HTERT RPE-1 (cell line): ENCODE measurements around the gene IGSF21.

Experiments
- in situ Hi-C: fragments of 300-500 bp; cut with MboI; formaldehyde crosslinking; loops from 4 replicates; pipeline ENCODE4 v1.14.3; 2020; ENCODE audit warnings: low sequenced_read_pairs

The IGSF21 gene

DNA sequence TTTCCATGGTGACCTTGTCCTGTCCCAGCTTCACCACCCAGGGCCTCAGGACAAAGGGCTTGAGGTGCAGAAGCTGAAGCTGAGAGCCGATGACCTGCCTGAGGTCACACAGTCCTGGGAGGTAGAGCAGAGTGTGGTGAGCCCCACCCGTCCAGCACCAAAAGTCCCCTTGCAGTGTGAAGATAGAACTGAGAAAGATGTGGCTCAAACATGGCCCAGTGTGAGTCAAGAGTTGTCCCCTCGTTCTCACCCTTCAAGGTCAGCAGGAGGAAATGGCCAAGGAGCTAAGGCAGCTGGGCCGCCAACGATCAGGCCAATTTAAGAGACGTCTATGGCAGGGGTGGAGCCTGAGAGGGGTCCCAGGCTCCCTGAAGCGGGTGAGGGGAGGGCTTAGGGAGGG is 215.7 kb downstream of the IGSF21 start:
- in situ Hi-C loops: no loop called here

DNA sequence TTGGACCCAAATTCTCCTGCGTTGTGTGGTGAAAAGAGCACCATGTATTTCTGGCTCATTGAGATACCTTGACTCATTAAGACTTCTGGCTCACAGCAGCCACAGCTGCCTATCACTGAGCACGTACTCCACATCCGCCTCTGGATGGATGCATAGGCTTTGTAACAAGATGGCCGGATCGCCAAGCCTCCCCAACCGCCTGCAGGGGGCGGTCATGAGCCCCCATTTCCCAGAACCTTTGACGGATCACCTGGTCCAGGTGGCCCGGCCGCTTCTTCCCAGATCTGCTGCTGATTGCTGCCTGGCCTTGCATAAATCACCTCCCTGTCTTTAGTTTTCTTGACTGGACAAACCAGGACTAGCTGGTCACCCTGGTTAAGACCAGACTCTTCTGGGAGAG is 216.6 kb downstream of the IGSF21 start:
- in situ Hi-C loops: no loop called here

DNA sequence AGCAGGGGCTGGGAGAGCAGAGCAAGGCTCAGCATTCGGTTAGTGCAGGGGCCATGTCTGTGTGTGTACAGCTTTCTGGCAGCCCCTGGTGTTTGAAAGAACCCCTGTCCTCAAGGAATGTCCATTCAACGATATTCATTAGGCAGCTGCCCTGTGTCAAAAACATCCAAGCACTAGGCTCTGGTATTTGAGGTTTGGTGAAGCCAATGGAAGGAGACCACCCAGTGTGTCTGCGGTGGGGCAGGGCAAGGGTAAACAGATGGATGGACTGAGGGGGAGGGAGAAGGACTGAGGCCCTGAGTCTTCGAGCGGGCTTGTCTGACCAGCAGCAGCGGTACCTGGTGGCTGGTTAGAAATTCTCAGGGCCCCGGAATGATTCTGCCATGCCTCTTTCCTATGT is 217.5 kb downstream of the IGSF21 start:
- in situ Hi-C loops: no loop called here

DNA sequence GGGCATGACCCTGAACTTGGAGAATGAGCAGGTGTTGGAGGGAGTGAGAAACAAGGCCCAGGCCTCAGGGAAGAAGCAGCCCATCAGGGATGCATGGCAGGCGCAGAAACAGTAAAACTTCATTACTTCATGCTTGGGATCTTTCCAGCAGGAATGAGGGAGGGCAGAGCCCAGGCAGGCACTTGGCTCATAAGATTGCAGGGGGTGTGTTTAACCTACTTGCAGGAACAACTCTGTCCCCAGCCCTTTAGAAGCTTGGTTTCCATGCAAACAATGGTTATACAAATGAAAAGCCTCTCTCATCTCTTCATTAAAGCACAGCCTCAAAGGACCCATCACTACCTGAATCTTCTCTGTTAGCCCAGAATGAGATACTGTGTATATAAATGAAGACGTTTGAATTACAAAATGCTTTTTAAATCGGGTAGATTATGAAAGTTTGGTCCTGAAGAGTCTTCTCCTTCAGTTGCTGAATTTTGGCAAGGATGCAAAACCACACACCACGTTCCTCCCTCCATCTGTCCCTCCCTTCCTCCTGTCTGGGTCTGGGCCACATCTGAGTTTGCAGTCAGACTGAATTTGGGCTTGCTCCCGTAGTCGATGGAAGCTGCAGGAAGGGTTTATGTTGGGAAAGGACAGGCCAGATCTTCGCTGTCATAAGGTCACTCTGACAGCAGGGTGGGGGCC is 218.8 kb downstream of the IGSF21 start:
- in situ Hi-C loops: no loop called here

DNA sequence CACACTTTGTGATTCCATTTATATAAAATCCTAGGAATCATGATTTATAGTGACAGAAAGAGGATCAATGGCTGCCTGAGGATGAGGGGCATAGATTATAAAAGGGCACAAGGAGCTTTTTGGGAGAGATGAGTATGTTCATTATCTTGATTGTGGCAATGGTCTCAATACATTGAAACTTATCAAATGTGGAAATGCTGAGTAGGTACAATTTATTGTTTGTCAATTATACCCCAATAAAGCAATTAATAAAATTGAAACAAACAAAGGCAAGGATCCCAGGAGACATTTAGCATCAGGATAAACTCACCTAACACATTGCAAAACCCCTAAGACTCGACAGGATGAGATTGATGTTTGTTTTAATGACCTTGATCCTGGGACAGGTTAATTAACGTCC is 220.1 kb downstream of the IGSF21 start:
- in situ Hi-C loops: no loop called here

DNA sequence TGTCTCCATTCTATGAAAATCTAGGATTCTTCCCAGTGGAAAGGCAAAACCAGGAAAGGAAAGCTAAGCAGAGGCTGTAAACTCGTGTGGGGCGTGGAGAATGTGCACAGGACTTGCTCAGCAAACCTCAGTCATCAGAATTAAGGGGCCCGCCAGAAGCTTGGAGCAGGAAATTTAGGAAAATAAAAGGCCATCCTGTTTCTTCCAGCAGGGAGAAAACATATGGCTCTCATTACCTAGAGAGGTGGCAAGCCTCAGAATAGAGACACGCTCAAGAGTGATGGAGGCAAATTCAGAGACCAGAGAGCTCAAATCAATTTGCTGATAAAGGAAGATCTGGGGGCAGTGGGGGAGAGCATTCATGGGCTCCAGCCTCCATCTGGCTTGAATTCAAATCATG is 221.2 kb downstream of the IGSF21 start:
- in situ Hi-C loops: no loop called here

DNA sequence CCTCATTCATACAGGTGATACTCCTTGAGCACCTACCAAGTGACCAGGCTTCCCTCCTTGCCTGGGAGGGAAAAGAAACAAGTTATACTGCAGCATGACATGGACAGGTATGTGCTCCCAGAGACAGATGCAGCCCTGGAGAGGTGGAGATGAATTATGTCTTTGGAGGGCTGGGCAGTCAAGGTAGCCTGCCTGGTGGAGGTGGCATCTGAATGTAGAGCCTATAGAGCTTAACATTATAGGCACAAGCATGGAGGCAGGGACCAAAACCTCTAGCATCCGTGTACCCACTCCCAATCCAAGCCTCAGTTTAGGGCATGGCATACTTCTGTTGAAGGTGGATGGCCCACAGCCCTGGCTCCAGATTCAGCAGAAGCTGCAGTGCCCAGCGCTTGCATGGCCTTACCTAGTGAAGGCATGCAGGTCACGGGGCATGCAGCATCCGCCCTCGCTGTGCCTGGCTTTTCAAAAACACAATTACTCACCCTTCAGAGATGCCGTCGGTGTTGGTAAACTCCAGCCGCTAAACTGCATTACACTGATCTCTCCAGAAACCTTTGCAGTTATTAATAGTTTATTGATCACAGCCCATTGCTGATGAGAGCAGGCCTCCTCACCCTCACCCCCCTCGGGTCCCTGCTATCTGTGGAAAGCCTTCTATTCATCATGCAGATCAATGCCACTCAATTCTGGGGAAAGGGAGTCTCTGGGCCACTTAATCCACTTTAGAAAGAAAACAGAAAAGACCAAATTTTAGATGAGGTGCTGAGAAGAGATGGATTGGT is 222.1 kb downstream of the IGSF21 start:
- in situ Hi-C loops: no loop called here

DNA sequence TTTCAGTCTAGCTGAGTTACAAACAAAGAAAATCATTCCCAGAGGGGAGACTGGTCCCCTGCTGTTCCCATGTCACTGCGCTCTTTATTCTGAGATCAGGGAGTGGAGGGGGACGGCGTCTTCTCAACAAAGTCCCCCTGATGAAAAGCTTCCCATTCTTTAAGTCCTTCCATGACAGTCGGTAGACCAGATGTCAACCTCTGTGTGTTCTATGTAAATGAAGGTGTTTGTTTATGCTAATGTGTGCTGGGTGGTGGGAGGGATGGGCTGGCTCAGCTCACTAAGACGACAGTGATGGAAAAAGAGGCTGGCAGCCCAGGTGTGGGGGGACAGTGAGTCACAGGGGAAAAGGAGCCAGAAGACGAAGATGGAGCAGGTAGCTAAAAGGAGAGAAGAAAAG is 225.0 kb downstream of the IGSF21 start:
- in situ Hi-C loops: no loop called here

DNA sequence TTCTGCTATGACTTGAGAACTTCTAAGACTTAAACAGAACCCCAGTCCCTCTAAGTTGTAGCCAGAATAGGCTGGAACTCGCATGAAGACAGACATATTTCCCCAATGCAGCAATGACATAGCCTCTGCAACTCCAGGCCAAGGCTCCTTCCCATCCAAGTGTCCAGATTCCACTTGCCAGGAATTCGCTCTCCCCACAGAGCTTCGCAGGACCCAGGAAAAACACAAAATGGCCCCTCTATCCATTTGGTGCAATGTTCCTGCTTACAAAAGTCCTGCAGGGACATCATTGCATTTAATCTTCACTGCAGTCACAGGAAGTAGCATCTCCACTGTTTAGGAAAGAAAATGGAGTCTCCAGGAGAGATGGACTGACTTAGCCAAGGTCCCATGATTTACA is 225.6 kb downstream of the IGSF21 start:
- in situ Hi-C loops: no loop called here

DNA sequence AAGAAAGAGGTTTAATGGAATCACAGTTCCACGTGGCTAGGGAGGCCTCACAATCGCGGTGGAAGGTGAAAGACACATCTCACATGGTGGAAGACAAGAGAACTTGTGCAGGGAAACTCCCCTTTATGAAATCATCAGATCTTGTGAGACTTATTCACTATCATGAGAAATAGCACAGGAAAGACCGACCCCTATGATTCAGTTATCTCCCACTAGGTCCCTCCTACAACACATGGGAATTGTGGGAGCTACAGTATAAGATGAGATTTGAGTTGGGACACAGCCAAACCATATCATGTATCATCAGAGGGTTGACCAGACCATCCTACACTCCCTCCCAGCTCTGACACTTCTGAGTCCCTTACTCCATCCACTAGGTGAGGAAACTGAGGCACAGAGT is 229.2 kb downstream of the IGSF21 start:
- in situ Hi-C loops: no loop called here

DNA sequence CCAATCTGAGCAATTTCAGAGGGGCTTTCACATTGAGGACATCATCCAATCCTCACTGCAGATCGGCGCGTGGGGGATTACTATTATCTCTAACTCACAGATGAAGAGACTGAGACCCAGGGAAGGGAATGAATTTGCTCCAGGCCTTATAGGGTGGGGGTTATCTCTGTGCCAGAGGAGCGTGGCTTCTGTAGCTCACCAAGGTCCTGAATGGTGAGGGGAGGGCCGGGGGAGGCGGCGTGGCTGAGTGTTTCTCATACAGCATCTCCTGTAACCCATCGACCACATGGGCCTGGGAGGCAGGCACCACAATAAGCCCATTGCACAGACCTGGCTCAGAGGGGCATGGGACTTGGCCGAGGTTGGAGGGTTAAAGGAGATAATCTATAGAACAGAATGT is 230.2 kb downstream of the IGSF21 start:
- in situ Hi-C loops: no loop called here

DNA sequence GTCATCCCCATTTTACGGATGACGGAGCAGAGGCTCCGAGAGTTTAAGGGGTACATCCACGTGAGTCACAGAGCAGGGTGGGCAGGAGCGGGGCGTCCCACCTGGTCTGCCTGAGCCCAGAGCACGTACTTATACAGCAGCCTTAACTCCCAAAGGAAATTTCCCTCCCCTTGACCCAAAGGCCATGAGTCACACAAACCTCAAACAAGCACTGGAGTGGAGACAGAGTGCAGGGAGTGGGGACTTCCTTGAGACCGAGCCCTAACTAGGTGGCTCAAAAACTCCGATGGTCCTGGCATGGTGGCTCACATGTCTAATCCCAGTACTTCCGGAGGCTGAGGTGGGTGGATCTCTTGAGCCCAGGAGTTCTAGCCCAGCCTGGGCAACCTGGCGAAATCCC is 231.6 kb downstream of the IGSF21 start:
- in situ Hi-C loops: no loop called here

DNA sequence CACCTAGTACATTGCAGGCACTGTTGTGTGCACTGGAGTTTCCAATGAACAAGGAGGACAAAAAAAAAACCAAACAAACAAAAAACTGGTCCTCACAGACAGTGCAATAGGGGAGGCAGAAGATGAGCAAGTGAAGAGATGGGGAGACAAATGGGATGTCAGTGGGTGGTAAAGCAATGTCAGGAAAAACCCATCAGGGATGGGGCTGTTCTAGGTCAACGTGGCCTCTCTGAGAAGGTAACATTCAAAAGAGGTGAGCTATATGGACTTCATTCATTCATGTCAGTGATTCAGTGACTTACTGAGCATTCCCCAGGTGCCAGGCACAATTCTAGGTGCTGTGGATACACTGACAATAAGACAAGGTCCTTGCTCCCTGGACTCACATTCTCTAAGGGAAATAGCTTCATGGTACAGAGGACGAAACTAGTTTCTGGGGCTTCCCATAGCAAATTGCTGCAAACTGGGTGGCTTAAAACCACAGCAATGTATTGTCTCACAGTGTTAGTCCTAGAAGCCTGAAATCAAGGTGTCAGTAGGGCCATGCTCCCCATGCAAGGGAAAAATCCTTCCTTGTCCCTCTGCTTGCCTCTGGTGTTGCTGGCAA is 232.7 kb downstream of the IGSF21 start:
- in situ Hi-C loops: no loop called here

DNA sequence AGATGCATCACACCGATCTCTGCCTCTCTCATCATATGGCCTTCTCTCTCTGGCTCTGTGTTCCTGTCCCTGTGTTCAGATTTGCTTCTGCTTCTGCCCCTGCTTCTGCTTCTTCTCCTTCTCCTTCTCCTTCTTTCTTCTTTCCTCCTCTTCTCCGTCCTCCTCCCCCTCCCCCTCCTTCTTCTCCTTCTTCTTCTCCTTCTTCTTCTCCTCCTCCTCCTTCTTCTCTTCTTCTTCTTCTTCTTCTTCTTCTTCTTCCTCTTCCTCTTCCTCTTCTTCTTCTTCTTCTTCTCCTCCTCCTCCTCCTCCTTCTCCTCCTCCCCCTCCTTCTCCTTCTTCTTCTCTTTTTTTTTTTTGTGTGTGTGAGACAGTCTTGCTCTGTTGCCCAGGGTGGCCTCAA is 233.2 kb downstream of the IGSF21 start:
- in situ Hi-C loops: no loop called here

DNA sequence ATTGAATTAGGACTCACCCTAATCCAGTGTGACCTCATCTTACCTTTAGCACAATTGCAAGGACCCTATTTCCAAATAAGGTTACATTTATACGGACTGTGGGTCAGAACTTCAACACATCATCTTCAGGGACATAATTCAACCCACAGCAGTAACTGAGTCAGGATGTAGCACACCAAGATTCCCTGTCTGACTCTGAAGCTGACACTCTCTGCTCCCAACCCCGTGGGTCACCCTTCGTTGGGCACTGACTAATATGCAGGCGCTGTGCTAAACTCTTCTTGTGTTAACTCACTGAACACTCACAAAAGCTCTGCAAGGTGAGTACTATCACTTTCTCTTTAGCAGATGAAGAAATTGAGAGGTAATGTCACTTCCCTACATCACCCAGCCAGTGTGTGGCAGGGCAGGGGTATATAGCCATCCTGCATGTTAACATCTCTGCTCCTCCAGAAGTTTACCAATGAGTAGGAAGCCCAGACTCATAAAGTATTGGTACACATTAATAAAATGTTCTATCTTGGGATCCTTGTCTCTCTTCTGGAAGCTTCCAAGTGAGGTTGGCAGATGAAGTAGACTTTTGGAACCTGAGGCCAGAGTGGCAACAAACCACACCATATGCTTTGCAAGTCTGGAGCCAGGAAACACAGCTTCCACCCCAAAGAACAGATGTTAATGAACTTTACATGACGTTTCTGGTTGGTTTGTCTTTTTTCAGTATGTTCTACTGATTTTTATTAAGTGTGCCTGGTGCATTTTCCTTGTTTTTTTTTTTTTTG is 233.9 kb downstream of the IGSF21 start:
- in situ Hi-C loops: no loop called here

DNA sequence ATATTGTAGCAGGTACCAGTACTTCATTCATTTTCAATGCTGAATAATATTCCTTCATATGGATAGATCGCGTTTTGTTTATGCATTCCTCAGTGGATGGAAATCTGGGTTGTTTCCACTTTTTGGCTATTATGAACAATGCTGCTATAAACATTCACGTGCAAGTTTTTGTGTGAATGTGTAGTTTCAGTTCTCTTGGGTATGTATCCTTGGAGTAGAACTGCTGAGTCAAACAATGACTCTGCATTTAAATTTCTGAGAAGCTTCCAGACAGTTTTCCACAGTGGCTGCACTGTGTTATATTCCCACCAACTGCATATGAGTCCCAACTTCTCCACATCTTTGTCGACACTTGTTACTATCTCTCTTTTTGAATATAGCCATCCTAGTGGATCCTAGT is 235.1 kb downstream of the IGSF21 start:
- in situ Hi-C loops: no loop called here

DNA sequence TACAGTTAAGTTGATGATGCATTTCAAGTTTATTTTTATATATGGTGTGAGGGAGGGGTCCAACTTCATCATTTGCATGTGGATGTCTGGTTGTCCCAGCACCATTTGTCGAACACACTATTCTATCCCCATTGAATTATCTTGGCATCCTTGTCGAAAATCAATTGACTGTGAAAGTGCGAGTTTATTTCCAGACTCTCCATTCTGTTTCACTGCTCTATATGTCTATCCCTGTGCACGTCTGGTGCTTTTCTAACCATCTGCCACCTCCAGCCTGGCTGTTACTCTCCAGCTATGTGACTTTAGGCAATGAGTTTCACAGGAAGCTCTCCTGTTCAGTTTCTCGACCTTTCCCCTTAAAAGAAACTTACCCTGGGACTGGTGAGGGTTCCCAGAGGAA is 236.0 kb downstream of the IGSF21 start:
- in situ Hi-C loops: no loop called here

DNA sequence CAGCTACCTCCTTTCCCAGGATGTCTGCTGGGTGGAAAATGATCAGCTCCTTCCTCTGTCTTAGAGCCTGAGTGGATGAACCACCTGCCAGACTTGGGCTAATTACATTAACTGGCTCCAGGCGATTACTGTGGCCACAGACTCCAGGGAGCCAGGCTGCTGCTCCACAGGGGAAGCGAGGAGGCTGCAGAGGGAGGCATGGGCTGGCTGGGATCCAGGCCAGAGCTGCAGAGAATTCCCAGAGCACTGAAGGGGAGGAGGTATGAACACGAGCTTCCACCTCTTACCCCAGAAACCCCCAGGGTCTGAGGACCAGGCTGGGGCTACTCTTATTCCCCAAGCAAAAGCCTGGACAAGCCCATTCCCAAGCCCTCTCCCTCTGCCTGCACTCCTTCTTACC is 237.2 kb downstream of the IGSF21 start:
- in situ Hi-C loops: no loop called here

DNA sequence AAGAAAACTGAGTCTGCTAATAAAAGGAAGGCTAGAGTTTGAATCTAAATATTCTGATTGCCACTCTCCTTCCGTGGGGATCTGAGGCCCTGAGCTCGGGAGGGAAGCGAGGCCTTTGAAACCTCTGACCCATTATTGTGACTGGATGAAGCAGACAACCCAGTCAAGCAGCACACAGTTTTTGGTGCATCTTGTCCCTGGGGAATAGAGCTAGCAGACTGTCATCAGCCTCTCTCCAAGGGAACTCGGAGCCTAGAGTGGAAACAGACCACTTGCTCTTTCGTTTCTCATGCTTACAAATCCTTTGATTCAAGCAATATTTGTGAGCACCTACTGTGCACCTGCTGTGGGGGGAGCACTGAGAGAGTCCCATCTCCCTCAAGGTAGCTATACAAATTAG is 240.0 kb downstream of the IGSF21 start:
- in situ Hi-C loops: no loop called here

DNA sequence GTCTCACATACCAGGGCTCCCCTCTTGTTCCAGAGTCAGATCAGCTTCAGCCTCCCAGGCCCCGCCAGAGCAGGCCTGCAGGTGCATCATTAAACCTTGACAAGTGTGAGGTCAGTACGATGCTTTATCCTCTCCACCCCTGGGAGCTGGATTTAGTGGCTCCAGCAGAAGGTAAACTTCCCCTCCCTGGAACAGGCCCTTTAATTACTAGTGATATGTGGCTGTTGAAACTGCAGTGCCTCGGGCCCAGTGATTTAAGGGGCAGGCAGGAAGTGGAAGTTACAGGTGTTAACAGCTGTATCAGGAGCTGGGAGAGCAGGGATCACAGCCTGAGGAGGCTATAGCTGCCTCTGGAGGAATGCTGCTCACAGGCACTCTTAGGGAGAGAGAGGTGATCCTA is 240.8 kb downstream of the IGSF21 start:
- in situ Hi-C loops: no loop called here

DNA sequence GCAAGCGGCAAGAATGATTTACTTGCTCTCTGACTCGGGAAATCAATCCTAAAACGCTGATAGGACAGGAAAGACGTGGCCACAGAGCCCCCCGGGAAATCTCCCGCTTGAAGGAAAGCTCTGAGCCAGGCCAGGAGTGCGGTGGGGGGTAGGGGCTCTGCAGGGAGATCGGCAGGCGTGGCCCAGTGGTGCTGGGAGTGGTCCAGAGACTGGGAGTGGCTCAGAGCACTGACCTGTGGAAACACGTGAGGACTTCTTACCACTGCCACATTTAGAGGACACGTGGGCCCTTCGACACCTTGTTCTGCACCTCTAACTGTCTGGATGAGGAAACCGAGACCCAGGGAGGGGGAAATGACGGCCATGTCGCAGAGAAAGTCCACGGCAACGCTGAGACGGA is 243.1 kb downstream of the IGSF21 start:
- in situ Hi-C loops: no loop called here

DNA sequence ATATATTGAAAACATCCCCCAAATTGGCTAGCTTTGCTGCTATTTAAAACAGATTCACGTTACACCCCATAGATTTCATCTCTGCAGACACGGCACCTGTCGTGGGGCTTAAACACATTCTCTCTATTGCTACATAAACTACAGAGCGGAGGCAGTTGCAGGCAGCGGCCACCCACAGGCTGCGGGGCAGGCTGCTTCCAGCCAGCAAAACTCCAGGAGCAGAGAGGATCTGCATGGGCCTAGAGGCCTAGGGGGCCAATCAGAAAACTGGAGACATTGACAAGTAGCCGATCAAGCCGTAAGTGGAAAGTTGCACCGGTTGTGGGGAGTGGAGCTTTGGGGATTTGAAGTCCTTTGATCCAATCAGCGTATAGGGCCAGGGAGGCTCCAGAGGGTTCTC is 244.1 kb downstream of the IGSF21 start:
- in situ Hi-C loops: no loop called here
